Measurements from ENCODE around the gene FAM168A. TPM values are rescaled to one million over a fixed set of nuclear protein-coding genes. Genes with fewer than 3 reads are reported as not detected.

The FAM168A gene
- total and polyA plus RNA-seq, 2 of the 8 experiments (the other 6 are each of a cell fraction or from before 2014, with no cell fraction given), result 17.1 to 21.6 TPM

- Histone ChIP-seq H3K23me2 (ENCODE audit: low read depth, low read length) (no peaks in the 10 kb centered on the region), H4K20me1 (replicated peaks in 1 of 2; ENCODE audit: control insufficient read depth in 1 of 2, insufficient read depth in 2 of 2, low read length in 2 of 2) (peaks cover 3 to 11% of the 10 kb centered on the region in 2 experiments), H2BK20ac (ENCODE audit: low read length) (no peak overlapping the region), H2AFZ (ENCODE audit: low read length) (no peak overlapping the region), H3K27me3 (replicated peaks in 1 of 4; ENCODE audit: control insufficient read depth in 3 of 4, extremely low read depth in 1 of 4, insufficient read depth in 3 of 4, low read length in 3 of 4) (no peaks in the 10 kb centered on the region), H2BK12ac (ENCODE audit: low read depth, low read length) (no peak overlapping the region), H3K9me3 (ENCODE audit: insufficient read depth in 2 of 2, low read depth in 1 of 2, low read length in 1 of 2) (no peaks in the 10 kb centered on the region), H3K4me1 (replicated peaks in 1 of 4; ENCODE audit: control insufficient read depth in 3 of 4, insufficient read depth in 4 of 4, low read length in 3 of 4) (peaks cover 0 to 6% (median 0%) of the 10 kb centered on the region in 4 experiments; a peak in 1 of 7 replicates), H4K8ac (ENCODE audit: extremely low read depth, insufficient read depth, low read length) (no peak overlapping the region), H3K56ac (replicated peaks; ENCODE audit: insufficient read length, low read depth, low read length) (no peak overlapping the region), H3K27ac (ENCODE audit: low read depth, low read length) (no peak overlapping the region), H3K79me1 (ENCODE audit: low read depth, low read length) (0 out of 2 replicates have a peak, but pooled peaks cover 3% of the 10 kb centered on the region), H2BK15ac (ENCODE audit: low read length) (no peak overlapping the region), H3K4me2 (ENCODE audit: insufficient read depth in 1 of 2, low read depth in 2 of 2, low read length in 2 of 2) (no peak overlapping the region), H2BK120ac (replicated peaks; ENCODE audit: low read depth, low read length) (no peak overlapping the region), H3K9ac (replicated peaks in 1 of 4; ENCODE audit: extremely low read depth in 1 of 4, low read depth in 3 of 4, low read length in 3 of 4) (no peak overlapping the region), H3K36me3 (ENCODE audit: control insufficient read depth in 2 of 4, insufficient read depth in 4 of 4, low read length in 3 of 4) (no peaks in the 10 kb centered on the region), H3K4ac (replicated peaks; ENCODE audit: insufficient read length, low read depth, low read length) (no peak overlapping the region), H2BK5ac (ENCODE audit: low read depth, low read length) (no peak overlapping the region), H3K18ac (ENCODE audit: extremely low read depth, low read length) (no peak overlapping the region), H2AK5ac (ENCODE audit: low read depth, low read length) (no peak overlapping the region), H3K4me3 (ENCODE audit: extremely low read depth in 1 of 4, insufficient read depth in 2 of 4, low read depth in 3 of 4, low read length in 4 of 4) (no peak overlapping the region), H4K5ac (ENCODE audit: insufficient read length, low read depth, low read length) (no peak overlapping the region), H3K14ac (ENCODE audit: insufficient read length) (no peak overlapping the region), H3K23ac (ENCODE audit: insufficient read length) (no peak overlapping the region), H4K91ac (replicated peaks; ENCODE audit: insufficient read length, low read length) (no peak overlapping the region), H3K79me2 (ENCODE audit: control insufficient read depth in 1 of 2, insufficient read depth in 2 of 2, low read length in 2 of 2) (peaks cover 0 to 3% of the 10 kb centered on the region in 2 experiments; a peak in 1 of 4 replicates)
- DNase-seq (ENCODE audit: low read depth in 1 of 2, low spot score in 2 of 2) (no peak), FAIRE-seq (no peak)
- 84% methylated on average over 5 of the region's 6 CpGs; no CpG with 5 or more reads in 1 of the 2 experiments for WGBS, 2 experiments (ENCODE audit: extremely low coverage in 1 of 2, insufficient coverage in 1 of 2, insufficient read length in 1 of 2, insufficient replicate concordance in 2 of 2, low coverage in 1 of 2, low lambda C conversion rate in 2 of 2, missing lambda C conversion rate in 1 of 2)
- TF ChIP-seq JUND (IDR thresholded peaks at IDR 0.05; ENCODE audit: low read length), result no peak
- no peak for TF ChIP-seq SIX5 (IDR thresholded peaks at IDR 0.05; ENCODE audit: low read depth, low read length)
- no peak for TF ChIP-seq BRCA1 (IDR thresholded peaks at IDR 0.05; ENCODE audit: low read depth, low read length)
- TF ChIP-seq RFX5 (IDR thresholded peaks at IDR 0.05; ENCODE audit: borderline replicate concordance, low read depth, low read length), result no peak
- TF ChIP-seq TCF12 (IDR thresholded peaks at IDR 0.05; ENCODE audit: low read depth, low read length), result no peak
- no peak for TF ChIP-seq RAD21 (IDR thresholded peaks at IDR 0.05 in 1 of 2, conservative IDR thresholded peaks at IDR 0.05 in 1 of 2; ENCODE audit: low read depth in 2 of 2, low read length in 2 of 2)
- no peak for TF ChIP-seq SIN3A (conservative IDR thresholded peaks at IDR 0.05 in 1 of 2, IDR thresholded peaks at IDR 0.05 in 1 of 2; ENCODE audit: low read depth in 1 of 2, low read length in 2 of 2)
- no peak for TF ChIP-seq NANOG (IDR thresholded peaks at IDR 0.05; ENCODE audit: insufficient read depth, low read depth, low read length, poor library complexity, severe bottlenecking)
- CTCF ChIA-PET (ENCODE audit: partially characterized antibody), result interaction anchor here (0.6 to 59.1 kb wide), 15 partner anchors 8 to 273 kb away, joined by 3 to 1456 read pairs (median 4); partner anchors contain the start of gene RELT
- POLR2A ChIA-PET (ENCODE audit: partially characterized antibody), result interaction anchor here (1.5 to 1.8 kb wide), 2 partner anchors 10 to 17 kb away, joined by 4 to 5 read pairs; no protein-coding TSS in a partner anchor
Observed at GRCh38 chr11:73389134-73389525, 208.8 kb downstream of the FAM168A start.

Measured in H1 (cell line).